GM21360 (cell line): ENCODE measurements around the gene PNPLA7.
"Not testable (repeated sequence)": the region's sequence is repeated elsewhere in the genome, so short reads cannot be mapped to it uniquely, and the experiment has no call there.

Experiments
- ATAC-seq: cut with Tn5 transposase; IDR thresholded peaks from one replicate; pipeline ENCODE4 v1.9.1; 2021; ENCODE audit warnings: mild to moderate bottlenecking, moderate library complexity; ENCODE audit not compliant: unreplicated experiment

PNPLA7 gene

DNA sequence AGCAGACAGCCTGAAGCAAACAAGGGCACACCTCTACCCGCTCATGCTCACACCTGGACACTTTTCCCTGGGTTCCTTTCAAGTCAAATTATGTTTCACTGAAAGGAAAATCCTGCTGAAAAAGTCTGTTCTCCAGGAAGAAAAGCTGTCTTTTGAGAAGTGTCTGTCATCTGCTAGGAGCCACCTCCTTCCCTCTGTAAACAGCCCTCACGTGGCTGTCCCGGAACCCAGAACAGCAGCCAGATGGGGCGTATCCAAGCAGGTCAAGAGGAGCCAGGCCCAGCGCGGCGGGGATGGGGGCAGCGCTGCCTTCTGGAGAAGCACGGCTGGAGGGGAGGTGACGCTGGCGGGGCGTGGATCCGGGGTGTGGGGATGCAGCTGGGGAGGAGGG, at the start of gene PNPLA7:
TSS of gene PNPLA7 (minus strand) at position 172 of the 391 bp plus-strand sequence. CDS start 205 bp downstream, outside the sequence.
- ATAC-seq: no peak

DNA sequence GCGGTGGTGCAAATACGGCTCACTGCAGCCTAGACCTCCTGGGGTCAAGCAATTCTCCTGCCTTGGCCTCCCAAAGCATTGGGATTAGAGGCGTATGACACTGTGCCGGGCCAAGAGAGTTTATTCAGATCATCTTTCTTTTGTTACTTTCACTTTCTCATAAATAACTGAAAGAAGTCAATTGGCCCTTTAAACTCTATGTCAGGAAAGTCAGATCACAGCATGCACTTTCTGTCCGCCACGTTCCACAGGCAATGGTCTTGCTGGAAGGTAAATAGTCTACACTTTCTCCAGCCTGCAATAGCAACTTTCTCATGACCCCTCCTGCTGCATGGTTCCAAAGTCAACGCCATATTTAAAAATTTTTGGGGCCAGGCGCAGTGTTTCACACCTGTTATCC, 48.7 kb upstream of the PNPLA7 start:
- no peak for ATAC-seq

DNA sequence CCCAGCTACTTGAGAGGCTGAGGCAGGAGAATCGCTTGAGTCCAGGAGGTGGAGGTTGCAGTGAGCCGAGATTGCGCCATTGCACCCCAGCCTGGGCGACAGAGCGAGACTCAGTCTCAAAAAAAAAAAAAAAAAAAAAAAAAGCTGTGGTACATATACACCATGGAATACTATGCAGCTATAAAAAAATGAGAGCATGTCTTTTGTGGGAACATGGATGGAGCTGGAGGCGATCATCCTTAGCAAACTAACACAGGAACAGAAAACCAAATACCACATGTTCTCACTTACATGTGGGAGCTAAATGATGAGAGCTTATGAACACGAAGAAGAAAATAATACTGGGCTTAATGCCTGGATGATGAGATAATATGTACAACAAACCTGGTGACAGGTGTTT, 46.4 kb upstream of the PNPLA7 start:
- not testable (repeated sequence) for ATAC-seq

DNA sequence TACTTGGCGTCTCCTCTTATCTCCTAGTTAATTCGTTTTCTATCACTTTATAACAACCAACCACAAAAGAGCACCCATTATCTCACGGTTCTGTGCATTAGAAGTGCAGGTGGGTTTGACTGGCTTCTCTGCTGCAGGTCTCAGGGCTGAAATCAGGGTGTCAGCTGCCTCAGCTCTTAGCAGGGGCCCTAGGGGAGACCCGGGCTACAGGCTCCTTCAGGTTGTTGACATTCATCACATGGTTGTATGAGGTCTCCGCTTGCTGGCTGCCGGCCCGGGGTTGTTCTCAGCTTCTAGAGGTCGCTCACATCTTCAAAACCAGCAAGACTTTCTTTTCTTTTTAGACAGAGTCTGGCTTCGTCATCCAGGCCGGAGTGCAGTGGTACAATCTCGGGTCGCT, 43.0 kb upstream of the PNPLA7 start:
- ATAC-seq: no peak

DNA sequence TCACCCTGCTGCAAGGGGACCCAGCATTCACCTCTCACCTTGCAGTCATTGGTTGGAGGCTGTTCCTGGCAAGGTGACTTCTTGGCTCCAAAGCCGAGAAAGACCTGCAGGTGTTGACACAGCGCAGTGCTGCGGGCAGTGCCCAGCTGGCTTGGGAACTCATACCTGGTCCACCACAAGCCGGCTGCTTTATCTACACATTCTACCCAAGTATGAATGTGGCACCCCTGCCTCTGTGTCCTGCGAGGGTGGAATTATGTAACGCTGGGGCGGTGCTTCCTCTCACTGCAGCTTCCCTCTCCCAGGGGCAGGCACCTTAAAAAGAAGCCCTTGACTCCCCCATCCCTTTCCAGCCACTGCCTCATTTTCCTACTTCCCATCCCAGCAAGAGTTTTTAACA, 42.6 kb upstream of the PNPLA7 start:
- no peak for ATAC-seq

DNA sequence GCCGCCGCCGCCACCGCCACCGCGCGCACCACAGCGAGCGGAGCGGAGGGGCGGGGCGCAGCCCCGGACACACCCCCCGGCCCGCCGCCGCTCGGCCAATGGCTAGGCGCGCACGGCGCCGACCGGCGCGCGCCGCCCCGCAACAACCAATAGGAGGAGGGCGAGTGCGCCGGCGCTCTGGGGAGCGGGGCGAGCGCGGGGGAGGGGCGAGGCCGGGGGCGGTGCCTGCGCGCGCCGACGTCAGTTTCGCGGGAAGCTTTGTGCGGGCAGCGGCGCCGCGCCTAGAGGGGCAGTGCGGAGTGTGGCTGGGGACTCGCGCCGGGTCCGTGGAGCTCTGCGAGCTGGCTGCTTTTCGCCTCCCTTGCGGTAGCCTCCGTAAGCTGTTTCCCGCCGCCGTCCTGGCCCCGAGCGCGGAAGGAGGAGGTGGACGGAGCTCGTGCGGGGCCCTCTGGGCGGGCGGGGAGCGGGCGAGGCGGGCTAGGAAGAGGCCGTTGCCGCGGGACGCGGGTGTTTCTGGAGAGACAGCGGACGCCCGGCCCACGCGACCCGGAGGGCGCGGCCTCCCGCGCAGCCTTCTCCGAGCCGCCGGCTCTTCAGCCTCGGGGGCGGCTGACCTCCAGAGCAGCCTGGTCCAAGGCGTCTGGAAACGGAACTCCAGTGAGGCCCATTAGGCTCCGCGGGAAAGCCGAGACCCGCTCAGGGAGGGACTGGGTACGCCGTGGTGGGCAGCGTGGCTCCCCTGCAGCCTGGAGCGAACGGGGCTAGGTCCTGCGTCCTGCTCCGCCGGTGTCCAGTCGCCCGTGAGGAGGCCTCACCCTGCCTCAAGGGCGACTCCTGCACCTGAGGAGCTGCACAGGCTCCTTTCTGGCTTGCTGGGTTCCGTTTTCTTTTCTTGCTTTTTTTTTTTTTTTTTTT, 40.5 kb upstream of the PNPLA7 start, which contains the start of gene ZMYND19:
TSS of gene ZMYND19 (minus strand) at position 44 of the 915 bp plus-strand sequence. CDS start 249 bp downstream, outside the sequence.
- peak; percentile 84 for ATAC-seq

DNA sequence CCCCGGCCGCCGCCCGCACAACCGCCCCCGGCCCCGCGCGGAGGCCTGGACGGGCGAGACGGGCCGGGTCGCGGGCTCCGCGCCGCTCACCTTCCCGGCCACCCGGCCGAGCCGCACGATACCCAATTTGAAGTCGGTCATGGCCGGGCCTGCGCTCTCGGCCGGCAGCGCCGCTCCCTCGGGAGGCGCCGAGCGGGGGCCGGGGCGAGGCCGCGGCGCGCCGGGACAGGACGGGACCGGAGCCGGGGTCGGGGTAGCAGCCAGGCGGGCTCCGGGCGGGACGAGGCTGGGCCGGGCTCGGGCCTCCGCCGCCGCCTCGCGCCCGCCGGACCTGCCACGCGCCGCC, 39.9 kb upstream of the PNPLA7 start:
- peak; percentile 27 for ATAC-seq

DNA sequence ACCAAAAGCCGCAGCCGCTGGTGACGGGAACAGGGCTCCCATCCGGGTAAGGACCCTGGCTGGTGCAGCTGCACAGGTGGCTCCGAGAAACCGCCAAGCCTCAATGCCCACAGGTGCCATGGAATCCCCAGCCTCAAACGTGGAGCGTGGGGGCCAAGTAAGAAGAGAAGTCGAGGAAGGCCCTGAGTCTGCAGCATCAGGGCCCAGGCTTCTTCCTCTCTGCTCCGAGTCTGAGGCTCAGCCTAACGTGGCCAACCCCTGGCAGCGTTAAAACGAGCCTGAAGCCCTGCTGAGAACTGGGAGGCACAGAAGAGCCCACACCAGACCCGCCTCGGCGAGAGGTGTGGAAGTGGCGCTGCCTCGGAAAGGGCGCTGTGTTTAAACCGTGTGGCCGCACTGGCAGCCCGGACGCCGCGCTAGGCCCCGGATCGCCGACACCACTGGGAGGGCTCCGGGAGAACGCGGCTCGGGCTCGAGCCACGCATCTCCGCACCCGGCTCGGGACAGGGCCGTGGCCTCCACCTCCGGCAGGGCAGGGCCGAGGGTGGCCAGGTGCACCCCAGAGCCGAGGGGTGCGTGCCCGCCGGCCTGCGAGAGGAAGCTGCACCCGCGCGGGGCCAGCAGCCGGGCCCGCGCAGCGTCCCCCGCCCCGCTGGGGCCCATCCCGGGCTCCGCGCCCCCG, 39.4 kb upstream of the PNPLA7 start:
- peak; percentile 11 for ATAC-seq

DNA sequence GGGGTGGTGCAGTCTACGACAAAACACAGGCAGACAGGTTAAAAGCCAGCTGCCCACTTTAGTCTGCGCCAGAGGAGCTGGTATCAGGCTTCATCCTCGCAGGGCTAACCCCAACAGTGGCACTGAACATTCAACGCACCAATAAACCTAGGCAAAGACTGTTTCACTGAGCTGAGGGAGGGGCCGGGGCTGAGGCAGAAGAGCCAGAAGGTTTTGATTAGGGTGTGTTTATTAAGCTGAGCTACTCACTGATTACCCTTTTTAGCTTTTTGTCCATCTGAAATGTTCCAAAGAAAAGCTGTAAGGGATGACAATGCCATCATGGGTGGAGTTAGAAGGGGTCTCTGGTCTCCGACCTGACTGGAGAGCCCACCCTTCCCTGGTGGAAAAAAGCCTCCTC, 38.7 kb upstream of the PNPLA7 start:
- ATAC-seq: no peak

DNA sequence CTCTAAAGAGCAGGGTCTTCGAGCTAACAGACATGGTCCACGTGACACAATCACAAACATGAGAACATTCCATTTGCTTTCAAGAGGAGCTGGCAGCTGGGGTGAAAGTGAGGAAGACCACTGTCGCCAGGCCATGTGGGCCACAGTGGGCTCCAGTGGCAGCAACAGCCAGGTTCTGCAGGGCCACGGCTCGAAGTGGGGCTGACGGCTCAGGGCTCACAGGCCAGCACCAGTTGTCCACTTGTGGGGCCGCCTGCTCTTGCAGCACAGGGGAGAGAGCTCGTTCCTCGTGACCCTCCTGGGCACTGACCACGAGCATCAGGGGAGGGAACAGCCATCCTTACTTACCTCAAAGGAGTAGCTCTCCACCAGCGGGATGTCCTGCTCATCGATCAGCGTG, 38.1 kb upstream of the PNPLA7 start:
- ATAC-seq: no peak

DNA sequence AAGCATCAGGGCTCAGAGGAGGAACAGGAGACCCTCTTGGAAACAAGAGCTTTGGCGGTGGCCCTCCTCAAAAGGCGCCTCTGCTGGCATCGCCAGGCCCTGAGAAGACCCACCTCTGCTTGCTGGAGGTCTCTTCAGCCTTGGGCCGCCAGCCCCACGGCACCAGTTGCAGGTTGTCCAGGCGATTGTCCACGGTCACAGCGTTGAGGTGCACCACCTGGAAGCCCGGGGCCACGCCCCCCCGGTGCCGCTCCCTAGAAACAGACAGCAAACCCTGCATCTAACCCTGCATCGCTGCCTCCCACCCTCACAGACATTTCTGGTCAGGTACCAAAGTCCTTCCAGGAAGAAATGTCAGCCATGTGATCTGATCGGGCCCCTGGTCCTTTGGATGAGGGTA, 36.7 kb upstream of the PNPLA7 start:
- ATAC-seq: no peak

DNA sequence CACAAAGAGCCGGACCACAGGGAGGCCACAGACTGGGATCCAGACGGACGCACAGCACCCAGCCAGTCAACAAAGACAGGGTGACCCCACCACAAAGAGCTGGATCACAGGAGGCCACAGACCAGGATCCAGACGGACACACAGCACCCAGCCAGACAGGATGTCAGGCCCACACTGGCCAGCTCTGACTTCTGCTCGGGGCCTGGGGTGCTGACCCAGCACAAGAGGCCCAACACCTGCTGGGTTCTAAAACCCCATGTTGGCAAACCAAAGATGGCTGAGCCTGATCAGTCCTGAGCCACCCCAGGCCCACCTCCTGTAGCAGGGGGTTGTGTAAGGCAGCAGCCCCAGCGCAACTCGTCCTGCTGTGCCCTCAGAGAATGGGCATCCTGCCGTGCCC, 33.8 kb upstream of the PNPLA7 start:
- no peak for ATAC-seq

DNA sequence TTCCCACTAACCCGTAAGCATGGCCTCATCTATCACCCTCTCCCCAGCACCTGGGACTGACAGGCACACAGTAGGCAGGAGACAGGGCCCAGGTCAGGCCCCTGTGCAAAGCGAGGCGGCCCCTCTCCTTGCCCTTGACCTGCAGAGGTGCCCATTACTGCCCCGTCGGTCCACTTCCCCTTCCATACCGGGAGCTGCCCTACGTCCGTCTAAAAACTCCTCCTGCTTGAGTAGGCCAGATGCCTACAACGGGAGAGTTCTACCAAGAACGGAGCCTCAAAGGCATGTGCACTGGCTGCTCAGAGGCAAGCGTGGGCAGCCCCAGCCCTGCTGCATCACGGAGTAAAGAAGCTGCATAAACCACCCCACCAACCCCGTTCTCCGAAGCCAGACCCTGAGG, 33.1 kb upstream of the PNPLA7 start:
- no peak for ATAC-seq

DNA sequence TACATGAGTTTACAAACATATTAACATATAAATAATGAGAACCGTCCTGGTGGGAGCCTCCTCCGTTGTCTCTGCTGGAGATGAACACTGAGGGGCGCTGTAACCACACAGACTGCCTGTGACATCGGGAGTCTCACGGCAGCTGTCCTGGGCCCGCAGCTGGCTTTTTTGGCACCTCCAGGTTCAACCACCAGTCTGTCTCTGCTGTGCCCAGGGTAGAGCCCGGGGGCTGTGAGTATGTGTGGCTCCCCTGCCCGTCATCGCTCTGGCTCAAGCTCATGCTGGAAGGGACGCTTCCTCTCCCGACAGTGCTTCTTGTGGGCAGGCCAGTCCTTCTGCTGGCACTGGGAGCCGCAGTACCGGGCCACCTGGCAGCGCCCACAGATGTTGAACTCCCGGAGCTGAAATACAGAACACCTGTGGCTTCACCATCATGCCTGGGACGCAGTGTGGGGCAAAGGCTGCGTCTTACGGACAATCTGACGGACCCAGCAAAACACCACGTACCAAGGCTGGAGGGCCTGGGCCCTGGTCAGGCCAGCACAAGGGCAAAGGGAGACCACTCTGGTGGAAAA, 32.2 kb upstream of the PNPLA7 start:
- no peak for ATAC-seq

DNA sequence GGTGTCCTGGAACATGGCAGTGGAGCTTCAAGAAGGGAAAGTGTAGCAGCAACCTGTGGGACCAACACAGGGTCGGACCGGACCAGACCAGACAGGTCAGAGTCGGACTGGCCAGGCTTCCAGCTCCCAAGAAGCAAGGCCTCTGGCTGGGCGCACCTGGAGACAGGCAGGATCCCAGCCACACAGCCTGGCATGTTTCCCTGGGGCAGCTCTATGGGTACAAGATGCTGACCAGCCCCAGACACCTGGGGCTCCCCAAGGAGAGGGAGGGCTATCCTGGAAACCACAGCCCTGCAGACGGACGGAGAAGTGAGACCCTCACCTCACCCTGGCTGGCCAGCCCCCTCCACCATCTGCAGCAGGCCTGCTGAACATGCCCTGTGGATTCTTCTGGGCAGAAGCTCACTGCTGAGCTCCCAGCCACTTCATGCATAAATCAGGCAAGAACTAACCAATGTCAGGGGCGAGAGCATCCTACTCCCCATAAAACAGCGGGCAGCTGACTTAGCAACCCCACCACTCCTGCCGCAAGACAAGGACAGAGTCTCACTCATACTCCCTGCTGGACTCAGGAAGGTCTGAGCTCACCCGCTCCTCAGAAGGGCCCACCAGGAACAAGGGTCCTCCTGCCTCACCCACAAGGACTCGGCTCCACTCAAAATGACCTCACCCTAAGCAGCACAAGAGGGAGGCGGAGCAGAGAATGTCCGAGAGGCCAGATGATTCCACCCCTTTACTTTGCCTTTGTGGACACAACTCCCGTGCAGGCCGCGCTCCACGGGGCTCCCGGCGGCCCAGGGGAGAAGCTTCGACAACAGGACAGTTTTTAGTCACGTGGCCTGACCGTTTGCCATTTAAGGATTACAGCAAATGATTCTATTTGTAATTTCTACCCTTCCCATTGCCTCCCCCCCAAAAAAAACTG, 31.4 kb upstream of the PNPLA7 start:
- ATAC-seq: no peak

DNA sequence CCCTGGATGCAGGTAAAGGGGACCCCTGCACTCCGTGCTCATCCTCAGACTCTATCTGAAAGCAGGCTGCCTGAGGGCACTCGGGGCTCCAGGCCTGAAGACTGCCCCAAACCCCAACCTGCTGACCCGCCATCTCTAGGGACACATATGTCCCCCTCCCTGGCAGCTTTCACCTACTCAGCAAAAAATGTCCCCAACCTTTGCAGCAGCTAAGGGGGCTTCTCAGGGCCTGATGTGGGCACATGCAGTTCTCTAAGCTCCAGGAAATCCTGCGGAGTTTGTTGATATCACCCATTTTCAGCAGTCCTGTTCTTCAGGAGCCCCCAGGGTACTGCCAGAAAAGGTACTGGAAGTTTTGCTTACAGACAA, 30.7 kb upstream of the PNPLA7 start:
- ATAC-seq: no peak

DNA sequence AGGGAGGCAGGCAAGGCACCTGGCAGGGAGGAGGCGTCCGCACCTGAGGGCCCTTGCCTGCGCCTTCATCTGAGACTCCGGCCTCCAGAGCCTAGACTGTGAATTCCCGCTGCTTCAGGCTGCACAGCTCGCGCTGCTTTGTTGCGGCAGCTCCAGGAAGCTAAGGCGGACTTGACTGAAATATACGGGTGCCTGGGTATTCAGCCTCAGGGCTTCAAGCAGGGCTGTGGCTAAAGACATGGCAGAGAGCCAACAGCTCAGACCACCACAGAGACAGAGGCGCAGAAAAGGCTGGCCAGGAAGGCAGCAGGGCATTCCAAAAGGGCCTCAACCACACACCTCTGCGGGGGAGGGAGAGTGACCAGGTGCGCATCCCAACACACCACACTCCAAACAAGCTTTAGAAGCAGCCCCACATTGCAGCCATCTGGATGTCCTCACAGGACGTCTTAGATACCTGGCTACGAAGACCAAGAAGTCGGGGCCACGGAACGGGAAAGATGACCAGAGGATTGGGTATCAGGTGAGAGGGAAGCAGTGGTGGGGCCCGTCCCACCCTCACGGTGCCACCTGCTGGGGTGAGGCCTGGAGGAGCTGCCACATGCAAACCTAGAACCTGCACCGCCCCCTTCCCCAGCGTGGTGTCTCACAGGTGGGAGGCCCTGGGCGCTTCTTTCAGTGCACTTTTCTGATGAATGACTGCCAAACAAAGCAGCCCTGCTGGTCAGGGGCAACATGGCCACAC, 30.2 kb upstream of the PNPLA7 start:
- ATAC-seq: no peak

DNA sequence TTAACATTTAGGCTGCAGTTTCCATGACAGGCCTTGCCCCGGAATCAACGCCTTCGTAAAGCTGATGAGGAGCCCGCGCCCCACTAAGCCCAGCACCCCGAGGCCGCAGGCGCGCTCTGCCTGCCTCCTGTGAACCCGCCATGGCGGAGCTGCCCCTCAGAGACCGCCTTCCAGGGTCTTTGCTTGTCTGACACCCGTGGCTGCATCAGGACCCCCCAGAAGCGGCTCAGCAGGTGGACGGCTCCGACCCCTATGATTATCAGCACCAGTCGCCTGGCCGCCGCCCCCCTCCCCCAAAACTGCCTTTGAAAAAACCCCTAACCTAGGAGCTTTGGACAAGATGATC, 29.0 kb upstream of the PNPLA7 start:
- no peak for ATAC-seq

DNA sequence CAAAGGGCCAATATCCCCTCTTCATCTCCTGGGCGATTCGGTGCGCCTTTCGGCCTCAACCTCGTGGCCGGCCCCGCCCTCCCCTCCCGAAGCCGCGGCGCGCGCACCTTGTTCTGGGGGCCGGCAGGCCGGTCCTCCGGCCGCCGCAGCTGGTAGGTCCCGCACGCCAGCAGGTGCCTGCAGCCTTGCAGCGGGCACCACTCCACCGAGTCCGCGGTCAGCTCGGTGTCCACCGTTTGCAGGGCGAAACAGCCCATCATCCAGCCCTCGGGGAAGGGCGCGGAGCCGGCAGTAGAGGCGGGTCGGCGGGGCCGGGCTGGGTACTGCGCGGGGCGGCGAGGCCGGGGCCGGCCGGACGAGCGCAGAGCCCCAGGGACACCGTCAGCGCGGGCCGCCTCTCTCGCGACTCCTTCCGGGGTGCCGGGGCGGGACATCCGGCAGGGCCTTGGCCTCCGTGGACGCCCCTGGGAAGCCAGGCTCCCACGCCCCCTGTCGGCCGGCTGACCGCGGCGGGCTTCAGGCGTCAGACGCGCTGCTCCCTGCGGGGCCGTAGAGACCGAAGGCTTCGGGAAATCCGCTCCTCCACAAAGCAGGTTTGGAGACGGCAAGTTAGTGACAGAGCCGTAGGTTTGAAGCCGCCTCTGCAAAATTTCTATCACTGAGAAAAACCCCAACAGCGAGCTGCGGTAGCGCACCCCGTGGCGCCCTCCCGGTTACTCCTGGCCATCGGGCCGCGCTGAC, 28.5 kb upstream of the PNPLA7 start, which contains the start of gene DPH7:
TSS of gene DPH7 (minus strand) at position 408 of the 741 bp plus-strand sequence. CDS start at position 260, 148 bp downstream.
- ATAC-seq: peak; percentile 78
